DND-41 (cell line): ENCODE results near the gene LRP1.

ENCODE experiments used
- CTCF ChIP-seq: IDR thresholded peaks from 2 replicates; pipeline ENCODE4 v1.5.1; 2012; ENCODE audit warnings: borderline replicate concordance, low read length, moderate library complexity, mild to moderate bottlenecking; ENCODE audit not compliant: poor library complexity, severe bottlenecking; ENCODE audit errors: extremely low read depth
- EZH2 ChIP-seq: IDR thresholded peaks from 3 replicates; pipeline ENCODE4 v1.6.1; 2012; ENCODE audit warnings: borderline replicate concordance, low read depth, mild to moderate bottlenecking, moderate library complexity, low read length, inconsistent platforms; ENCODE audit not compliant: severe bottlenecking

GRCh38 chr12:57193706-57194245, 65.5 kb downstream of the LRP1 start:
- TF ChIP-seq CTCF (no peak), EZH2 (no peak)
